GM23338 (cell line): ENCODE measurements around the gene JAKMIP1. TPM values are rescaled to one million over a fixed set of nuclear protein-coding genes. Genes with fewer than 3 reads are reported as not detected.

ENCODE experiments used
- ATAC-seq: fragments of 200-7000 bp; cut with Tn5 transposase; 3 replicates; pipeline ENCODE4 v1.9.1; 2020
- DNase-seq: peaks from one replicate; pipeline ENCODE4 v3.0.0-alpha.2; 2015; ENCODE audit warnings: low spot score
- H2AFZ ChIP-seq: fragments of 200-600 bp; sonication (generic); 2 replicates; pipeline ENCODE4 v1.8.0; 2016; ENCODE audit warnings: antibody characterized with exemption, mild to moderate bottlenecking, moderate library complexity
- H3F3A ChIP-seq: fragments of 200-600 bp; sonication (generic); replicated peaks from 2 replicates; pipeline ENCODE4 v1.8.0; 2017; ENCODE audit warnings: antibody characterized with exemption, mixed run types, low read depth
- H3K27ac ChIP-seq: fragments of 200-600 bp; sonication (generic); 2 replicates; pipeline ENCODE4 v1.6.1; 2016; ENCODE audit warnings: low read depth
- H3K27me3 ChIP-seq: fragments of 200-600 bp; sonication (generic); 2 replicates; pipeline ENCODE4 v1.8.0; 2016; ENCODE audit warnings: mild to moderate bottlenecking, mixed run types, moderate library complexity; ENCODE audit not compliant: insufficient read depth
- H3K36me3 ChIP-seq: fragments of 200-600 bp; sonication (generic); 2 replicates; pipeline ENCODE4 v1.8.0; 2016; ENCODE audit warnings: mild to moderate bottlenecking; ENCODE audit not compliant: insufficient read depth
- H3K4me1 ChIP-seq: fragments of 200-600 bp; sonication (generic); 2 replicates; pipeline ENCODE4 v1.8.0; 2016; ENCODE audit warnings: mild to moderate bottlenecking, moderate library complexity; ENCODE audit not compliant: insufficient read depth
- H3K4me2 ChIP-seq: fragments of 200-600 bp; sonication (generic); 2 replicates; pipeline ENCODE4 v1.7.1; 2017; ENCODE audit warnings: mixed run types
- H3K4me3 ChIP-seq: fragments of 200-600 bp; sonication (generic); 2 replicates; pipeline ENCODE4 v1.6.1; 2016; ENCODE audit warnings: mixed run types
- H3K79me2 ChIP-seq: fragments of 200-600 bp; sonication (generic); replicated peaks from 2 replicates; pipeline ENCODE4 v1.8.0; 2017; ENCODE audit warnings: mild to moderate bottlenecking; ENCODE audit not compliant: insufficient read depth
- H3K9me2 ChIP-seq: fragments of 200-600 bp; sonication (generic); 2 replicates; pipeline ENCODE4 v1.8.0; 2017; ENCODE audit not compliant: insufficient read depth
- H4K20me1 ChIP-seq: fragments of 200-600 bp; sonication (generic); replicated peaks from 2 replicates; pipeline ENCODE4 v1.8.0; 2017; ENCODE audit warnings: mild to moderate bottlenecking; ENCODE audit not compliant: insufficient read depth
- H3K27ac Mint-ChIP-seq: 2 replicates; pipeline ENCODE4 v1.8.0; 2020; ENCODE audit warnings: inconsistent platforms, mild to moderate bottlenecking, moderate library complexity, mixed read lengths
- H3K27me3 Mint-ChIP-seq: 3 replicates; pipeline ENCODE4 v1.8.0; 2022; ENCODE audit warnings: low read depth, mild to moderate bottlenecking, moderate library complexity, mixed read lengths, inconsistent platforms; ENCODE audit not compliant: insufficient read depth, poor library complexity
- H3K36me3 Mint-ChIP-seq: 3 replicates; pipeline ENCODE4 v1.8.0; 2021; ENCODE audit warnings: low read depth, mild to moderate bottlenecking, inconsistent platforms, moderate library complexity, mixed read lengths
- H3K4me1 Mint-ChIP-seq: 3 replicates; pipeline ENCODE4 v1.8.0; 2020; ENCODE audit warnings: mild to moderate bottlenecking, inconsistent platforms, mixed read lengths
- H3K4me3 Mint-ChIP-seq: 3 replicates; pipeline ENCODE4 v1.8.0; 2021; ENCODE audit warnings: moderate library complexity, mild to moderate bottlenecking, inconsistent platforms, mixed read lengths
- H3K9me3 Mint-ChIP-seq: 3 replicates; pipeline ENCODE4 v1.8.0; 2020; ENCODE audit warnings: moderate library complexity, mild to moderate bottlenecking, inconsistent platforms, mixed read lengths
- CREB1 ChIP-seq: fragments of 250-450 bp; sonication (Bioruptor Pico); IDR thresholded peaks from 2 replicates; pipeline ENCODE4 v1.5.0; 2020; ENCODE audit warnings: low read depth, mild to moderate bottlenecking, moderate library complexity
- EZH2phosphoT487 ChIP-seq: fragments of 200-600 bp; sonication (generic); IDR thresholded peaks from one replicate; pipeline ENCODE4 v1.8.1; 2018; ENCODE audit warnings: antibody characterized with exemption; ENCODE audit not compliant: unreplicated experiment
- POLR2AphosphoS5 ChIP-seq: IDR thresholded peaks from 2 replicates; pipeline ENCODE4 v1.6.1; 2016; ENCODE audit warnings: antibody characterized with exemption, low read depth
- REST ChIP-seq: IDR thresholded peaks from one replicate; pipeline ENCODE4 v1.6.1; 2018; ENCODE audit warnings: antibody characterized with exemption; ENCODE audit not compliant: unreplicated experiment
- ZNF462 ChIP-seq: fragments of 250-450 bp; sonication (Bioruptor Pico); IDR thresholded peaks from 2 replicates; pipeline ENCODE4 v1.5.0; 2020; ENCODE audit warnings: mild to moderate bottlenecking, moderate library complexity
- polyA plus RNA-seq: library from polyadenylated mRNA; unstranded; fragments of >200 nt; fragmentation: Nextera tagmentation; extraction: Ambion mirVana; gene quantifications from 2 replicates; pipeline ENCODE4 v1.2.1, GENCODE V29; 2016
- total RNA-seq: library from RNA; depleted of rRNA; stranded (reverse); fragments of >200 nt; shearing (Covaris generic); gene quantifications from 2 replicates; pipeline ENCODE4 v1.2.3, GENCODE V29; 2014
- TF ChIP-seq, protein P1 (sequence below), 2 experiments: fragments of 200-600 bp in 1 of 2; sonication (generic) in 1 of 2; conservative IDR thresholded peaks; 2 replicates each; pipeline versions ENCODE4 v1.5.1 to v1.6.1; 2016 to 2017; ENCODE audit warnings: antibody characterized with exemption in 2 of 2, low read depth in 2 of 2, mild to moderate bottlenecking in 2 of 2, moderate library complexity in 1 of 2

JAKMIP1 gene
- total and polyA plus RNA-seq, 2 experiments from 2014 or later, result 4.6 to 5.1 TPM

- Mint-ChIP-seq H3K27me3 (peaks cover 18% of the 10 kb centered on the region), H3K4me1 (peaks cover 16% of the 10 kb centered on the region), H3K36me3 (peaks cover 7% of the 10 kb centered on the region), H3K27ac (0 out of 2 replicates have a peak overlapping the region, but pooled peaks have one; percentile 62), H3K4me3 (no peak overlapping the region), H3K9me3 (peaks cover 3% of the 10 kb centered on the region; the same call in 2 of the 3 replicates)
- Histone ChIP-seq H2AFZ (no peak overlapping the region), H3K79me2 (no peaks in the 10 kb centered on the region), H4K20me1 (no peaks in the 10 kb centered on the region), H3K27ac (no peak overlapping the region), H3K9me2 (no peaks in the 10 kb centered on the region), H3K27me3 (no peaks in the 10 kb centered on the region), H3K4me3 (no peak overlapping the region), H3K4me2 (no peak overlapping the region), H3F3A (no peaks in the 10 kb centered on the region), H3K36me3 (no peaks in the 10 kb centered on the region), H3K4me1 (peaks cover 6% of the 10 kb centered on the region; the same call in 1 of the 2 replicates)
- DNase-seq, result peak; percentile 92
- TF ChIP-seq EZH2phosphoT487 (no peak), ZNF462 (CRISPR knock-in tag) (no peak), POLR2AphosphoS5 (no peak), REST (no peak), CREB1 (CRISPR knock-in tag) (peak; percentile 35; the same call in 1 of the 2 replicates)
- TF ChIP-seq, protein P1, sequence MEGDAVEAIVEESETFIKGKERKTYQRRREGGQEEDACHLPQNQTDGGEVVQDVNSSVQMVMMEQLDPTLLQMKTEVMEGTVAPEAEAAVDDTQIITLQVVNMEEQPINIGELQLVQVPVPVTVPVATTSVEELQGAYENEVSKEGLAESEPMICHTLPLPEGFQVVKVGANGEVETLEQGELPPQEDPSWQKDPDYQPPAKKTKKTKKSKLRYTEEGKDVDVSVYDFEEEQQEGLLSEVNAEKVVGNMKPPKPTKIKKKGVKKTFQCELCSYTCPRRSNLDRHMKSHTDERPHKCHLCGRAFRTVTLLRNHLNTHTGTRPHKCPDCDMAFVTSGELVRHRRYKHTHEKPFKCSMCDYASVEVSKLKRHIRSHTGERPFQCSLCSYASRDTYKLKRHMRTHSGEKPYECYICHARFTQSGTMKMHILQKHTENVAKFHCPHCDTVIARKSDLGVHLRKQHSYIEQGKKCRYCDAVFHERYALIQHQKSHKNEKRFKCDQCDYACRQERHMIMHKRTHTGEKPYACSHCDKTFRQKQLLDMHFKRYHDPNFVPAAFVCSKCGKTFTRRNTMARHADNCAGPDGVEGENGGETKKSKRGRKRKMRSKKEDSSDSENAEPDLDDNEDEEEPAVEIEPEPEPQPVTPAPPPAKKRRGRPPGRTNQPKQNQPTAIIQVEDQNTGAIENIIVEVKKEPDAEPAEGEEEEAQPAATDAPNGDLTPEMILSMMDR (conservative IDR thresholded peaks at IDR 0.05; ENCODE audit: low read depth in 2 of 2), result peak; percentile 60 to 65
- ATAC-seq, result peak; percentile 96
Measured at GRCh38 chr4:6109842-6110560, 90.3 kb downstream of the JAKMIP1 start.
